MG63 (cell line): ENCODE data around the gene NDFIP1. TPM values are rescaled to one million over a fixed set of nuclear protein-coding genes. Genes with fewer than 3 reads are reported as not detected.

Experiments
- DNase-seq: peaks from one replicate; pipeline ENCODE4 v3.0.0-alpha.2; 2020
- H3K27me3 ChIP-seq: fragments of 250-450 bp; sonication (Bioruptor Pico); 2 replicates; pipeline ENCODE4 v1.5.1; 2020; ENCODE audit warnings: mild to moderate bottlenecking, moderate library complexity
- H3K36me3 ChIP-seq: fragments of 250-450 bp; sonication (Bioruptor Pico); 2 replicates; pipeline ENCODE4 v1.5.1; 2020; ENCODE audit warnings: mild to moderate bottlenecking, moderate library complexity
- H3K4me3 ChIP-seq: fragments of 250-450 bp; sonication (Bioruptor Pico); 2 replicates; pipeline ENCODE4 v1.5.1; 2020; ENCODE audit warnings: mild to moderate bottlenecking, moderate library complexity
- H3K9me3 ChIP-seq: fragments of 250-450 bp; sonication (Bioruptor Pico); 2 replicates; pipeline ENCODE4 v1.5.1; 2020; ENCODE audit warnings: mild to moderate bottlenecking, moderate library complexity
- total RNA-seq: library from RNA; depleted of rRNA; stranded (reverse); fragments of >200 nt; shearing (Covaris generic); gene quantifications from 2 replicates; pipeline ENCODE4 v1.2.3, GENCODE V29; 2014; ENCODE audit warnings: low replicate concordance

The NDFIP1 gene
- total RNA-seq, 1 experiment from 2014 or later = 113 TPM

GRCh38 chr5:142107736-142108431 lies 695 bp upstream of the NDFIP1 start:
- Histone ChIP-seq H3K36me3 (peaks cover 13% of the 10 kb centered on the region), H3K27me3 (no peaks in the 10 kb centered on the region), H3K4me3 (peak overlapping the region; percentile 83), H3K9me3 (no peaks in the 10 kb centered on the region)
- no peak for DNase-seq

- Histone ChIP-seq H3K36me3 (peaks cover 20% of the 10 kb centered on the region), H3K9me3 (no peaks in the 10 kb centered on the region), H3K4me3 (peak overlapping the region; percentile 83), H3K27me3 (no peaks in the 10 kb centered on the region)
- DNase-seq = no peak
These were observed 909 bp downstream of the NDFIP1 start for GRCh38 chr5:142109331-142110045.

DNA sequence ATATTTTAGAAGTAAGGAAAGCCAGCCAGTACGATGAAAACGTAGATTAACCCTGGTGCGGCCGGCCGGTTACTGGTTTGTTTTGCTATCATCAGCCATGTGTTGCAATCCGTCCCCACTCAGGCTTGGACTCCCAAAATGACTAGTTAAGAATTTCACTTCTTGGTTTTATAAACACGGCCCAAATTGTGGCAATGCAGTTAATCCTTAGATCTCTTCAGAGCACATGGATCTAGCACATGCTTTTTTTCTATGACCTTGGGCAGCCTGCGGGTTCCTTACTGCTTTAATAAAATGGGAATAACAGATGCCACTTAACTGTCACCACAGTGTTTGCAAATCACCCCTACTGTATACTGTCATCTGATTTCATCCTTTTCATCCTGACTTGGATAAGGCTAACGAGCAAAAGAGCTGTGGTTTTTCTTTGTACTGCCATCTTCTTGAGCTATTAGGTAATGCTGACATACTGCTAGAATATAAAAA lies 1.5 kb downstream of the NDFIP1 start:
- peak overlapping the region; percentile 83 for H3K4me3 ChIP-seq
- no peaks in the 10 kb centered on the region for H3K27me3 ChIP-seq
- peaks cover 20% of the 10 kb centered on the region for H3K36me3 ChIP-seq
- H3K9me3 ChIP-seq = no peaks in the 10 kb centered on the region
- DNase-seq = no peak

DNA sequence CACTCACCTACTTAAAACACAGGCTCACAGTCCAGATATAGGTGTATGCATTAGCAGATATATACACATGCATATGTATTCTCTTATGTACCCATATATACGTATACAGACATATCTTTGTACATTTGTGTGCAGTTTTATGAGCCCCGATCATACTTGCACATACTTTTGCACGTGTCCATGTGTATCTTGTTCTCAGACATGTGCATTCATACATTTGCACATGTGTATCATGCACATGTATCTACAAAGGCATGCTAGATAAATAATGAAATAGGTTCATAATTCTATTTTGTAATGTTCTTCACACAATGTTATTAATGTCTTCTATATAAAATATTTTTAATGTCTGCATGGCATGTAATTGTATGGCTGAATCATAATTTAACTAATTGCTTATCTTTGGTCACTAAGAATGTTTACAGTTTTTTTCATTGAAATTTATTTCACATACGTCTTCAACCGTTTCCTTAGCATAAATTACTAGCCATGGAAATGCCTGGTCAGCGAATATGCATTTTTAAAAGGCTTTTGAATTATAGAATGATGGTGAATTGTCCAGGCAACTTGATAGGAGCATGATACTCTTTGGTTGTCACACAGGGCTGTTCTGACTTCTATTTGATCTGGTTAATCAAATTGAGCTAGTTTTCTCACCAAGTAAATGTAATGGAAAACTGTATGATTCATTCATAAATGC lies 2.6 kb downstream of the NDFIP1 start:
- H3K36me3 ChIP-seq = peaks cover 20% of the 10 kb centered on the region
- DNase-seq = no peak
- no peaks in the 10 kb centered on the region for H3K27me3 ChIP-seq
- no peak overlapping the region for H3K4me3 ChIP-seq
- H3K9me3 ChIP-seq = no peaks in the 10 kb centered on the region

- no peaks in the 10 kb centered on the region for H3K9me3 ChIP-seq
- no peak for DNase-seq
- no peaks in the 10 kb centered on the region for H3K27me3 ChIP-seq
- H3K36me3 ChIP-seq = peaks cover 16% of the 10 kb centered on the region
- H3K4me3 ChIP-seq = no peak overlapping the region
These were observed 6.1 kb downstream of the NDFIP1 start for GRCh38 chr5:142114687-142115086.

DNA sequence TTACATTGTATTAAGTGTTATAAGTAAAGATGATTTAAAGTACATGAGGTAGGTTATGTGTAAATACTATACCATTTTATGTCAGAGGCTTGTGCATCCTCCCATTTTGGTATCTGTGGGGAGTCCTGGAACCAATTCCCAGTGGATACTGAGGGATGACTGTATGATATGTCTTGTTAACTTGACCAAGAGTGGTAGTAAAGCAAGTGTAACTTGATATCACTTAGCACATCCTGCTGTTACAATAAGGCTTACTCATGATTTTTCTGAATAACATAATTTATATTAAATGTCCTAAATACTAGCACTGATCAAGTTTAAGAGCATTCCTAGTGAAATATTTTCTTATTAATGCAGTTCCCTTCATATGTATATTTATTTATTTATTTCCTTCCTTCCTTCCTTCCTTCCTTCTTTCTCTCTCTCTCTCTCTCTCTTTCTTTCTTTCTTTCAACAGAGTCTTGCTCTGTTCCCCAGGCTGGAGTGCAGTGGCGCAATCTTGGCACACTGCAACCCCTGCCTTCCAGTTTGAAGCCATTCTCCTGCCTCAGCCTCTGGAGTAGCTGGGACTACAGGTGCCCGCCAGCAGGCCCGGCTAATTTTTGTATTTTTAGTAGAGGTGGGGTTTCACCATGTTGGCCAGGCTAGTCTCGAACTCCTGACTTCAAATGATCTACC lies 7.5 kb downstream of the NDFIP1 start:
- no peak overlapping the region for H3K4me3 ChIP-seq
- no peaks in the 10 kb centered on the region for H3K9me3 ChIP-seq
- no peaks in the 10 kb centered on the region for H3K27me3 ChIP-seq
- DNase-seq = peak; percentile 32
- H3K36me3 ChIP-seq = peaks cover 15% of the 10 kb centered on the region

GRCh38 chr5:142117579-142118151 lies 9.1 kb downstream of the NDFIP1 start:
- no peak for DNase-seq

DNA sequence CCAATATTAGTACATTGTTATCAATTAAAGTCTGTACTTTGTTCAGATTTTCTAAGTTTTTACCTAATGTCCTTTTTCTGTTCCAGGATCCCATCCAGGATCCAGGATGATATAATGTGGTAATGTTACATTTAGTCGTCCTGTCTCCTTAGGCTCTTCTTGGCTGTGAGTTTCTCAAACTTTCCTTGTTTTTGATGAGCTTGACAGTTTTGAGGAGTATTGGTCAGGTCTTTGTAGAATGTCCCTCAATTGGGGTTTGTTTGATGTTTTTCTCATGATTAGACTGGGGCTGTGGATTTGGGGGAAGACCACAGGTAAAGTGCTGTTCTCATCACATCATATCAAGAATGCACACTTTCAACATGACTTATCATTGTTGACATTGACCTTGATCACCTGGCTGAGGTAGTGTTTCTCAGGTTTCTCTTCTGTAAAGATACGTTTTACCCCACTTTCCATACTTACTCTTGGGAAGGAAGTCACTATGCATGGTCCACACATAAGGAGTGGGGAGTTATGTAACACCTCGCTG lies 9.6 kb downstream of the NDFIP1 start:
- Histone ChIP-seq H3K27me3 (no peaks in the 10 kb centered on the region), H3K36me3 (peaks cover 18% of the 10 kb centered on the region), H3K4me3 (no peak overlapping the region), H3K9me3 (no peaks in the 10 kb centered on the region)
- DNase-seq = no peak

More at GRCh38 chr5:142117579-142118151, 9.1 kb downstream of the NDFIP1 start:
- H3K27me3 ChIP-seq = no peaks in the 10 kb centered on the region
- H3K36me3 ChIP-seq = peaks cover 18% of the 10 kb centered on the region
- H3K4me3 ChIP-seq = no peak overlapping the region
- no peaks in the 10 kb centered on the region for H3K9me3 ChIP-seq

DNA sequence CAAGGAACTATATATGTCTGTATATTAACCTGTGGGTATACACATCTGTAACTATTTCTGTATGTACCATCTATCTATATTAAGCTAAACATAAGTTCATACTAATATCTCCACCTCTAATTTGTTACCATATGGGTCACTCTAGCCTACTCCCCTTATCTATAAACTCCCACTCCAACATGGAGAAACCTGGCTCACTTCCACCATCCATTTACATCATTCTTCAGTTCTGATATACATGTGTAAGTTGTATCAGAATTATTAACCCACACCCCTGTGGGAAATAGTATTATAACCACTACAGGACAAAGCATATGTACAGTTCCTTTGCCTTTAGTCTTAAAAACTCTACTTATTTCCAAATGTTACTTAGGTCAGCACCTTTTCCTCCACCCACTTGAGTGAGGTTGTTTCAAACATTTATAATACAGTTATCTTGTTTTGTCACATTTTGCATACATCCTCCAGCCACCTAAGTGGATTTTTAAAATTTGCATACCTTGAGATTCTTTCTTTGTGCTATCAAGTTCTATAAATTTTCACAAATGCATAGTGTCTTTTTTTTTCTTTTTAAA lies 10.6 kb downstream of the NDFIP1 start:
- H3K9me3 ChIP-seq = no peaks in the 10 kb centered on the region
- DNase-seq = no peak
- H3K36me3 ChIP-seq = peaks cover 11% of the 10 kb centered on the region
- H3K27me3 ChIP-seq = no peaks in the 10 kb centered on the region
- H3K4me3 ChIP-seq = no peak overlapping the region

DNA sequence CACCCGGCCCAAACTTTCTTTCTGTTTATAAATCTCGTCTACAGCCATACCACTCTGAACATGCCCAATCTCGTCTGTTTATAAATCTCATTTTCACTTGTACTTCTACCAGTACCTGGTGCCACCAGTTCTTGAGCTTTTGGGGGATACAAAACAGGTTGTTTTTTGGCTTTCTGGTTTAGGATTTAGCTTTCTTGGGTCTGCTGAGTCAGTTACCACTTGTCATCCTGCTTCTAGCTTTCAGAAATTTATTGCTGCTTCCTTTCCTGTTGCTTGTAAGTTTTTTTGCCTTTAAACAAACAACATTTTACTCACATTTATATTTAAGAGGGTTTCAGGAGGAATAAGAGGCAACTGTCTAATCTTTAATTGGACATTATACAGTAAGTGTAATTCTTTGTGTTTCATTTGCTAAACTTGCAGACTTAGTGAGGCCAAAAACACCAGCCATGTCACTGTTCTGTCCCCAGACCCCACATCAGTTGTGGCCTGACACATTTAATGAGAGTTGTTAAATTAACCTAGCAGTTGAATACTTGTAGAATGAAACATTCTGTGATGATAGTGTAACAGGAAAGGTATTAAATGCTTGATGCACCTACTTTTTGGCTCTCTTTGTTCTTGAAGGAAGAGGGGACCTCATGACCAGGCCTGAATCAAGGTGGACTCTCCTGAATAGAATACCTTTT lies 11.8 kb downstream of the NDFIP1 start:
- DNase-seq = no peak
- Histone ChIP-seq H3K9me3 (no peaks in the 10 kb centered on the region), H3K4me3 (no peak overlapping the region)

DNA sequence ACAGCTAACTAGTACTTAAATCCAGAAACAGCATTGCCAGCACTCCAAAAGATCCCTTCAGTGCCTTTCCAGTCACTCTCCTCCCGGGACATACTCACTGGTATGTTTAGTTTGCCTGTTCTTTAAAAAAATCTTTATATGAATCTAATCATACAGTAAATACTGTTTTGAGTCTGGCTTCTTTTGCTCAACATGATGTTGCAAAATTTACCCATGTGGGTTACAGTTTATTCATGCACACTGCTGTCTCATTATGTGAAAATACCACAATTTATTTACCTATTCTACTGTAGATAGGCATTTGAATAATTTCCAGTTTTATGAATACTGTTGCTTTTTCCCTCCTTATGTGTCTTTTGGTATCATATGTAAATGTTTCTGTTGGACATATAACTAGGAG lies 13.5 kb downstream of the NDFIP1 start:
- Histone ChIP-seq H3K36me3 (peaks cover 11% of the 10 kb centered on the region), H3K4me3 (no peak overlapping the region), H3K27me3 (no peaks in the 10 kb centered on the region), H3K9me3 (no peaks in the 10 kb centered on the region)
- DNase-seq = no peak

More for the DNA sequence above, 11.8 kb downstream of the NDFIP1 start:
- H3K36me3 ChIP-seq = peaks cover 11% of the 10 kb centered on the region
- no peaks in the 10 kb centered on the region for H3K27me3 ChIP-seq

- no peak for DNase-seq
- H3K9me3 ChIP-seq = no peaks in the 10 kb centered on the region
- H3K27me3 ChIP-seq = no peaks in the 10 kb centered on the region
- no peak overlapping the region for H3K4me3 ChIP-seq
- H3K36me3 ChIP-seq = peaks cover 10% of the 10 kb centered on the region
These were observed 16.8 kb downstream of the NDFIP1 start for GRCh38 chr5:142125378-142125777.

DNA sequence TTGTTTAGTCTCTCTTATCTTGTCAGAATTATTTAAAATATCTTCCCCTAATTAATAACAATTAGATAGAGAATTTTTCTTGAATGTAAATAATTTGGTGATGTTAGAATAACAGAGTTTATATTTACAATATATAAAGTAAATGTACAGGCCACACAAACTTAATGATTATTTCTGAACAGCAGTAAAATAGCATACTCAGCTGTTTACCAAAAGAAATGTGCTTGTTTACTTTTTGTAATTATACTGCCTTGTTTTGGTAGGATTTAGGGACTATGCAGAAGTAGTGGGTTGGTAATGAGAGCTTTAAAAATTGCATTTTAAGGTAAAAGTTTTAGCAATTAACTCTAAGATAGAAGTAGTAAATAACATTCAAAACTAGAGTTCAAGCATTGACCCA lies 17.4 kb downstream of the NDFIP1 start:
- Histone ChIP-seq H3K27me3 (no peaks in the 10 kb centered on the region), H3K4me3 (no peak overlapping the region), H3K36me3 (peaks cover 9% of the 10 kb centered on the region), H3K9me3 (no peaks in the 10 kb centered on the region)
- no peak for DNase-seq

DNA sequence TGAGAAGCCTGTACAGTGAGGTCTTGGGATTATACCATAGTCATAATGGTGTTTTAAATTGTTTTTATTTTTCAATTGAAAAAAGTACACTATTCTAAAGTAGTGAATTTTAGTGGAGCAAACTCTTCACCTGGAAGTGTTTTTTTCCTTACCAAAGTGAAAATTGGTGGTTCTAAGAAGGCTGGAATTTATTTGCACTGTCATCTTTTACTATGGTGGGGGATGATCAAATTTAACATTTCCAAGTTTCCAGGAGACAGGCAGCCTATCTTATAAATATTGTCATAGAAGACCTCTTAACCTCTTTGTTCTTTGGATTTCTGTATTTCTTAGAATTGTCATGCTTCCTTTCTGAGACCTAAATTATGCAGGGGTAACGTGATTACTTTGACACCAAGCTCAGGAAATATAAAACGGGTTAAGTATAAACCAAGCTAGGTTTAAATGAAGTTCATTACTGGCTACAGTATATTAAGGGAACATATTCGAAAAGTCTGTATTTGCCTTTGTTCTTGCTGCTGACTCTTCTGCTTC lies 20.2 kb downstream of the NDFIP1 start:
- Histone ChIP-seq H3K27me3 (no peaks in the 10 kb centered on the region), H3K36me3 (peaks cover 21% of the 10 kb centered on the region), H3K9me3 (no peaks in the 10 kb centered on the region), H3K4me3 (no peak overlapping the region)
- no peak for DNase-seq

GRCh38 chr5:142129446-142130066 lies 21.0 kb downstream of the NDFIP1 start:
- H3K27me3 ChIP-seq = no peaks in the 10 kb centered on the region
- no peaks in the 10 kb centered on the region for H3K9me3 ChIP-seq
- peaks cover 26% of the 10 kb centered on the region for H3K36me3 ChIP-seq
- no peak overlapping the region for H3K4me3 ChIP-seq
- DNase-seq = no peak
